WTC11 (cell line): Measurements from ENCODE around the gene GREB1. TPM values are rescaled to one million over a fixed set of nuclear protein-coding genes. Genes with fewer than 3 reads are reported as not detected.

Source experiments
- ATAC-seq: fragments of 200-7000 bp; cut with Tn5 transposase; 2 replicates; pipeline ENCODE4 v1.10.0; 2021; ENCODE audit warnings: mild to moderate bottlenecking, moderate library complexity
- CTCF ChIA-PET: fragments of 300-600 bp; sonication (Branson Sonifier 250); formaldehyde crosslinking; loops from one replicate; lab custom pipeline; 2021; ENCODE audit warnings: antibody characterized with exemption; lab: Charles Lee
- POLR2A ChIA-PET: fragments of 350-600 bp; sonication (Branson Sonifier 250); formaldehyde crosslinking; loops from one replicate; lab custom pipeline; 2021; ENCODE audit warnings: antibody characterized with exemption; lab: Charles Lee
- DNase-seq: peaks from one replicate; pipeline ENCODE4 v3.0.0; 2021; ENCODE audit warnings: low spot score
- H3K27ac Mint-ChIP-seq: 2 replicates; pipeline ENCODE4 v1.8.0; 2021; ENCODE audit warnings: mixed read lengths
- H3K27me3 Mint-ChIP-seq: 2 replicates; pipeline ENCODE4 v1.8.0; 2021; ENCODE audit warnings: low read depth, mild to moderate bottlenecking, moderate library complexity, mixed read lengths
- H3K36me3 Mint-ChIP-seq: 2 replicates; pipeline ENCODE4 v1.8.0; 2021; ENCODE audit warnings: mixed read lengths
- H3K4me1 Mint-ChIP-seq: 2 replicates; pipeline ENCODE4 v1.8.0; 2022; ENCODE audit warnings: mixed read lengths
- H3K4me3 Mint-ChIP-seq: 2 replicates; pipeline ENCODE4 v1.8.0; 2021; ENCODE audit warnings: mild to moderate bottlenecking, moderate library complexity, mixed read lengths
- H3K9me3 Mint-ChIP-seq: 2 replicates; pipeline ENCODE4 v1.8.0; 2021; ENCODE audit warnings: mixed read lengths
- ATF6 ChIP-seq: sonication (generic); formaldehyde crosslinking; IDR thresholded peaks from 2 replicates; pipeline ENCODE4 v1.8.1; 2023; ENCODE audit warnings: mild to moderate bottlenecking, missing genetic modification reagents
- E2F1 ChIP-seq: sonication (generic); formaldehyde crosslinking; IDR thresholded peaks from 2 replicates; pipeline ENCODE4 v1.8.0; 2022; ENCODE audit warnings: mild to moderate bottlenecking, missing genetic modification reagents
- E2F5 ChIP-seq: sonication (generic); formaldehyde crosslinking; IDR thresholded peaks from 2 replicates; pipeline ENCODE4 v1.8.1; 2022; ENCODE audit warnings: mild to moderate bottlenecking, moderate library complexity, missing genetic modification reagents
- ELF4 ChIP-seq: sonication (generic); formaldehyde crosslinking; IDR thresholded peaks from 2 replicates; pipeline ENCODE4 v1.8.1; 2022; ENCODE audit warnings: low read depth, mild to moderate bottlenecking, moderate library complexity, missing genetic modification reagents
- ESRRA ChIP-seq: sonication (generic); formaldehyde crosslinking; IDR thresholded peaks from 2 replicates; pipeline ENCODE4 v1.8.1; 2022; ENCODE audit warnings: mild to moderate bottlenecking, missing genetic modification reagents, borderline replicate concordance
- FOXJ3 ChIP-seq: sonication (generic); formaldehyde crosslinking; IDR thresholded peaks from 2 replicates; pipeline ENCODE4 v1.9.0; 2021; ENCODE audit warnings: missing genetic modification reagents, mild to moderate bottlenecking, borderline replicate concordance
- FOXP1 ChIP-seq: sonication (generic); formaldehyde crosslinking; IDR thresholded peaks from 2 replicates; pipeline ENCODE4 v1.8.0; 2022; ENCODE audit warnings: missing genetic modification reagents, mild to moderate bottlenecking, moderate library complexity, borderline replicate concordance
- FOXP4 ChIP-seq: sonication (generic); formaldehyde crosslinking; IDR thresholded peaks from 2 replicates; pipeline ENCODE4 v1.8.0; 2022; ENCODE audit warnings: mild to moderate bottlenecking, missing genetic modification reagents
- GRHL2 ChIP-seq: fragments of 250-450 bp; sonication (Bioruptor Pico); IDR thresholded peaks from 2 replicates; pipeline ENCODE4 v1.8.0; 2022; ENCODE audit warnings: mild to moderate bottlenecking, moderate library complexity; ENCODE audit not compliant: insufficient replicate concordance, severe bottlenecking
- IRF1 ChIP-seq: sonication (generic); formaldehyde crosslinking; IDR thresholded peaks from 2 replicates; pipeline ENCODE4 v1.8.0; 2023; ENCODE audit warnings: missing genetic modification reagents
- MXD4 ChIP-seq: fragments of 250-450 bp; sonication (Bioruptor Pico); IDR thresholded peaks from 2 replicates; pipeline ENCODE4 v1.8.0; 2021; ENCODE audit warnings: mild to moderate bottlenecking, moderate library complexity, borderline replicate concordance
- NFYB ChIP-seq: sonication (generic); formaldehyde crosslinking; conservative IDR thresholded peaks from 2 replicates; pipeline ENCODE4 v1.8.0; 2022; ENCODE audit warnings: low read depth, missing genetic modification reagents
- PRRX2 ChIP-seq: fragments of 250-450 bp; sonication (Bioruptor Pico); IDR thresholded peaks from 2 replicates; pipeline ENCODE4 v1.8.0; 2021; ENCODE audit warnings: mild to moderate bottlenecking
- SMAD4 ChIP-seq: sonication (generic); formaldehyde crosslinking; IDR thresholded peaks from 2 replicates; pipeline ENCODE4 v1.8.0; 2022; ENCODE audit warnings: mild to moderate bottlenecking, missing genetic modification reagents
- TP53 ChIP-seq: sonication (generic); formaldehyde crosslinking; IDR thresholded peaks from 2 replicates; pipeline ENCODE4 v1.8.1; 2023; ENCODE audit warnings: mild to moderate bottlenecking, missing genetic modification reagents
- USF1 ChIP-seq: sonication (generic); formaldehyde crosslinking; IDR thresholded peaks from 2 replicates; pipeline ENCODE4 v1.8.0; 2022; ENCODE audit warnings: mild to moderate bottlenecking, missing genetic modification reagents
- ZBTB43 ChIP-seq: sonication (generic); formaldehyde crosslinking; IDR thresholded peaks from 2 replicates; pipeline ENCODE4 v1.8.1; 2023; ENCODE audit warnings: mild to moderate bottlenecking, missing genetic modification reagents
- ZMAT4 ChIP-seq: fragments of 250-450 bp; sonication (Bioruptor Pico); IDR thresholded peaks from 2 replicates; pipeline ENCODE4 v1.9.0; 2021; ENCODE audit warnings: mild to moderate bottlenecking
- ZNF317 ChIP-seq: sonication (generic); formaldehyde crosslinking; IDR thresholded peaks from 2 replicates; pipeline ENCODE4 v1.8.1; 2023; ENCODE audit warnings: low read depth, mild to moderate bottlenecking, moderate library complexity, missing genetic modification reagents, borderline replicate concordance
- ZNF671 ChIP-seq: fragments of 250-450 bp; sonication (Bioruptor Pico); IDR thresholded peaks from 2 replicates; pipeline ENCODE4 v1.8.0; 2021; ENCODE audit warnings: mild to moderate bottlenecking
- total RNA-seq: library from RNA; stranded (reverse); gene quantifications from 3 replicates; pipeline ENCODE4 v1.2.3, GENCODE V29; 2021

The GREB1 gene
- total RNA-seq, 1 experiment from 2014 or later, result 35.7 TPM

- peaks cover 4% of the 10 kb centered on the region for H3K4me1 Mint-ChIP-seq
- TF ChIP-seq ESRRA (CRISPR knock-in tag) (no peak), E2F1 (no peak), ATF6 (CRISPR knock-in tag) (no peak), GRHL2 (no peak), USF1 (CRISPR knock-in tag) (no peak)
- H3K36me3 Mint-ChIP-seq, result peaks cover 44% of the 10 kb centered on the region
- ATAC-seq (no peak), DNase-seq (no peak)
- H3K9me3 Mint-ChIP-seq, result no peaks in the 10 kb centered on the region
- no peak overlapping the region for H3K4me3 Mint-ChIP-seq
- ChIA-PET POLR2A (no interaction called here), CTCF (interaction anchor here (1.0 to 1.5 kb wide), 3 partner anchors 13 to 15 kb away, joined by 3 to 4 read pairs (median 3); no protein-coding TSS in a partner anchor)
- H3K27me3 Mint-ChIP-seq, result no peaks in the 10 kb centered on the region
- no peak overlapping the region for H3K27ac Mint-ChIP-seq
These were observed 63.8 kb downstream of the GREB1 start for GRCh38 chr2:11597538-11598225.

- POLR2A ChIA-PET, result no interaction called here
- no peak for TF ChIP-seq FOXP1 (CRISPR knock-in tag)
- TF ChIP-seq ZMAT4 (CRISPR knock-in tag), result no peak
- TF ChIP-seq IRF1 (CRISPR knock-in tag), result no peak
- no peak for TF ChIP-seq FOXP4 (CRISPR knock-in tag)
- TF ChIP-seq USF1 (CRISPR knock-in tag), result no peak
- TF ChIP-seq NFYB, result no peak
- TF ChIP-seq ELF4 (CRISPR knock-in tag), result no peak
- TF ChIP-seq SMAD4 (CRISPR knock-in tag), result no peak
- TF ChIP-seq ZNF317, result no peak
- no peak for TF ChIP-seq ZNF671 (CRISPR knock-in tag)
- no peak for TF ChIP-seq TP53 (CRISPR knock-in tag)
- no peak for TF ChIP-seq PRRX2
- TF ChIP-seq FOXJ3 (CRISPR knock-in tag), result no peak
- TF ChIP-seq MXD4, result no peak
- no peak for TF ChIP-seq E2F5 (CRISPR knock-in tag)
- no peak for TF ChIP-seq ZBTB43 (CRISPR knock-in tag)
These were observed 64.4 kb downstream of the GREB1 start for GRCh38 chr2:11598228-11598731.

More at GRCh38 chr2:11598228-11598731, 64.4 kb downstream of the GREB1 start:
- no peak overlapping the region for H3K27ac Mint-ChIP-seq
- ATAC-seq, result no peak
- H3K36me3 Mint-ChIP-seq, result peaks cover 44% of the 10 kb centered on the region
- H3K4me3 Mint-ChIP-seq, result no peak overlapping the region
- H3K27me3 Mint-ChIP-seq, result no peaks in the 10 kb centered on the region
- H3K9me3 Mint-ChIP-seq, result no peaks in the 10 kb centered on the region
- no peak for DNase-seq
- CTCF ChIA-PET, result interaction anchor here (1.0 to 1.5 kb wide), 4 partner anchors 14 to 766 kb away, joined by 3 to 4 read pairs (median 4); no protein-coding TSS in a partner anchor
- peaks cover 7% of the 10 kb centered on the region for H3K4me1 Mint-ChIP-seq
